HEK293 (cell line): ENCODE measurements around the gene AMZ2.

Experiments
- KLF1 ChIP-seq: fragments of 450-650 bp; formaldehyde crosslinking; IDR thresholded peaks from 2 replicates; pipeline ENCODE4 v1.5.1; 2016; ENCODE audit warnings: missing biosample characterization, missing genetic modification characterization
- KLF8 ChIP-seq: fragments of 450-650 bp; formaldehyde crosslinking; IDR thresholded peaks from 2 replicates; pipeline ENCODE4 v1.5.1; 2016; ENCODE audit warnings: missing biosample characterization, missing genetic modification characterization
- SCRT2 ChIP-seq: fragments of 450-650 bp; formaldehyde crosslinking; IDR thresholded peaks from 2 replicates; pipeline ENCODE4 v1.5.1; 2016; ENCODE audit warnings: missing biosample characterization, missing genetic modification characterization
- ZFP3 ChIP-seq: fragments of 450-650 bp; formaldehyde crosslinking; IDR thresholded peaks from 2 replicates; pipeline ENCODE4 v1.5.1; 2016; ENCODE audit warnings: low read depth, missing biosample characterization, missing genetic modification characterization
- ZNF112 ChIP-seq: fragments of 450-650 bp; formaldehyde crosslinking; IDR thresholded peaks from 2 replicates; pipeline ENCODE4 v1.5.0; 2017; ENCODE audit warnings: missing biosample characterization, missing genetic modification characterization
- ZNF121 ChIP-seq: fragments of 450-650 bp; formaldehyde crosslinking; IDR thresholded peaks from 2 replicates; pipeline ENCODE4 v1.5.1; 2016; ENCODE audit warnings: missing biosample characterization, missing genetic modification characterization
- ZNF202 ChIP-seq: fragments of 450-650 bp; formaldehyde crosslinking; IDR thresholded peaks from 2 replicates; pipeline ENCODE4 v1.5.1; 2016; ENCODE audit warnings: missing biosample characterization, missing genetic modification characterization, borderline replicate concordance
- ZNF211 ChIP-seq: fragments of 450-650 bp; formaldehyde crosslinking; IDR thresholded peaks from 2 replicates; pipeline ENCODE4 v1.5.1; 2016; ENCODE audit warnings: low read depth, missing biosample characterization, missing genetic modification characterization
- ZNF239 ChIP-seq: fragments of 450-650 bp; formaldehyde crosslinking; IDR thresholded peaks from 2 replicates; pipeline ENCODE4 v1.5.1; 2016; ENCODE audit warnings: missing biosample characterization, missing genetic modification characterization
- ZNF292 ChIP-seq: fragments of 450-650 bp; formaldehyde crosslinking; IDR thresholded peaks from 2 replicates; pipeline ENCODE4 v1.5.1; 2016; ENCODE audit warnings: low read depth, missing biosample characterization, missing genetic modification characterization, borderline replicate concordance
- ZNF341 ChIP-seq: fragments of 450-650 bp; formaldehyde crosslinking; IDR thresholded peaks from 2 replicates; pipeline ENCODE4; 2016; ENCODE audit warnings: low read depth, missing biosample characterization, missing genetic modification characterization
- ZNF394 ChIP-seq: fragments of 450-650 bp; formaldehyde crosslinking; IDR thresholded peaks from 2 replicates; pipeline ENCODE4 v1.5.1; 2016; ENCODE audit warnings: missing biosample characterization, missing genetic modification characterization, mild to moderate bottlenecking, moderate library complexity, borderline replicate concordance
- ZNF416 ChIP-seq: fragments of 450-650 bp; formaldehyde crosslinking; IDR thresholded peaks from 2 replicates; pipeline ENCODE4 v1.5.1; 2016; ENCODE audit warnings: missing biosample characterization, missing genetic modification characterization
- ZNF426 ChIP-seq: fragments of 450-650 bp; formaldehyde crosslinking; IDR thresholded peaks from 2 replicates; pipeline ENCODE4 v1.5.1; 2017; ENCODE audit warnings: missing biosample characterization, missing genetic modification characterization, mild to moderate bottlenecking, inconsistent platforms, moderate library complexity
- ZNF433 ChIP-seq: fragments of 450-650 bp; formaldehyde crosslinking; IDR thresholded peaks from 2 replicates; pipeline ENCODE4 v1.5.1; 2016; ENCODE audit warnings: missing biosample characterization, missing genetic modification characterization, low read depth
- ZNF473 ChIP-seq: fragments of 450-650 bp; formaldehyde crosslinking; IDR thresholded peaks from 2 replicates; pipeline ENCODE4 v1.5.1; 2017; ENCODE audit warnings: missing biosample characterization, missing genetic modification characterization
- ZNF555 ChIP-seq: fragments of 450-650 bp; formaldehyde crosslinking; conservative IDR thresholded peaks from 2 replicates; pipeline ENCODE4 v1.5.1; 2017; ENCODE audit warnings: missing biosample characterization, mild to moderate bottlenecking, missing genetic modification characterization, inconsistent platforms
- ZNF600 ChIP-seq: fragments of 450-650 bp; formaldehyde crosslinking; IDR thresholded peaks from 2 replicates; pipeline ENCODE4 v1.5.1; 2016; ENCODE audit warnings: missing biosample characterization, missing genetic modification characterization
- ZNF670 ChIP-seq: fragments of 450-650 bp; formaldehyde crosslinking; IDR thresholded peaks from 2 replicates; pipeline ENCODE4 v1.5.1; 2016; ENCODE audit warnings: missing biosample characterization, missing genetic modification characterization, low read depth
- ZNF785 ChIP-seq: fragments of 450-650 bp; formaldehyde crosslinking; IDR thresholded peaks from 2 replicates; pipeline ENCODE4 v1.5.1; 2016; ENCODE audit warnings: missing biosample characterization, missing genetic modification characterization
- TF ChIP-seq, protein P1 (sequence below): fragments of 450-650 bp; formaldehyde crosslinking; IDR thresholded peaks from 2 replicates; pipeline ENCODE4 v1.5.1; 2016; ENCODE audit warnings: missing biosample characterization, missing genetic modification characterization
- TF ChIP-seq, protein P2 (sequence below): fragments of 450-650 bp; formaldehyde crosslinking; IDR thresholded peaks from 2 replicates; pipeline ENCODE4 v1.5.1; 2016; ENCODE audit warnings: missing biosample characterization, missing genetic modification characterization
- TF ChIP-seq, protein P3 (sequence below): fragments of 450-650 bp; formaldehyde crosslinking; IDR thresholded peaks from 2 replicates; pipeline ENCODE4 v1.5.1; 2017; ENCODE audit warnings: missing biosample characterization, missing genetic modification characterization
- TF ChIP-seq, protein P4 (sequence below): fragments of 450-650 bp; formaldehyde crosslinking; IDR thresholded peaks from 2 replicates; pipeline ENCODE4 v1.5.1; 2016; ENCODE audit warnings: missing biosample characterization, missing genetic modification characterization
- TF ChIP-seq, protein P5 (sequence below): fragments of 450-650 bp; formaldehyde crosslinking; IDR thresholded peaks from 2 replicates; pipeline ENCODE4 v1.5.1; 2016; ENCODE audit warnings: missing biosample characterization, missing genetic modification characterization
- TF ChIP-seq, protein P6 (sequence below): sonication (generic); formaldehyde crosslinking; IDR thresholded peaks from 2 replicates; pipeline ENCODE4 v1.8.1; 2022; ENCODE audit warnings: mild to moderate bottlenecking, moderate library complexity, missing genetic modification reagents
- TF ChIP-seq, protein P7 (sequence below): fragments of 450-650 bp; formaldehyde crosslinking; IDR thresholded peaks from 2 replicates; pipeline ENCODE4 v1.5.1; 2016; ENCODE audit warnings: missing biosample characterization, missing genetic modification characterization
- TF ChIP-seq, protein P8 (sequence below): fragments of 450-650 bp; formaldehyde crosslinking; IDR thresholded peaks from 2 replicates; pipeline ENCODE4 v1.5.1; 2016; ENCODE audit warnings: missing biosample characterization, missing genetic modification characterization

The AMZ2 gene

DNA sequence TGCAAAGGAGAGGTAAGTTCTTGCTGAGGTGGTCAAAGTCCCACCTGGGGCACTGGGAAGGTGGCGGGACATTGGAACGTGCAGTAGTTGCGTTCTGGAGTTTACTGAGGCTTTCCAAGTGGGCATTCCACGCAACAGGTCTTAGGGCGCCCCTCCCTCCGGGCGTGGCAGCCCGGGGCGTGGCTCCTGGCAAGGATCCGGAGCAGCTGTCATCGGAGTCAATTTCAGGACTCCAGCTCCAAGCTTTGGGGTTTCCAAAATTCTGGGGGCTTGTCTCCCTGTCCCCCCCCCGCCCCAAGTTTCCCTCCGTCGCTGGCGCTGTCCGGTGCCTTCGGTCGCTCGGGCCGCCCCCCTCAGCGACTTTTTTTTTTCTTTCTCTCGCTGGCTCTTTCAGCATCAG, 43.1 kb upstream of the AMZ2 start (continued):
- TF ChIP-seq ZNF292 (tag by site-specific recombination) (no peak), ZFP3 (tag by site-specific recombination) (no peak), ZNF670 (no peak), ZNF555 (tag by site-specific recombination) (no peak), ZNF211 (tag by site-specific recombination) (no peak), ZNF202 (no peak), ZNF600 (tag by site-specific recombination) (peak; percentile 56; the same call in 1 of the 2 replicates), ZNF341 (tag by site-specific recombination) (peak; percentile 86), ZNF239 (tag by site-specific recombination) (no peak), ZNF473 (no peak), ZNF426 (no peak), ZNF785 (tag by site-specific recombination) (no peak), KLF8 (tag by site-specific recombination) (no peak), KLF1 (peak; percentile 87), ZNF121 (tag by site-specific recombination) (no peak), ZNF416 (tag by site-specific recombination) (no peak), SCRT2 (tag by site-specific recombination) (peak; percentile 98), ZNF112 (tag by site-specific recombination) (no peak), ZNF394 (tag by site-specific recombination) (no peak), ZNF433 (tag by site-specific recombination) (no peak)
- TF ChIP-seq, protein P1, sequence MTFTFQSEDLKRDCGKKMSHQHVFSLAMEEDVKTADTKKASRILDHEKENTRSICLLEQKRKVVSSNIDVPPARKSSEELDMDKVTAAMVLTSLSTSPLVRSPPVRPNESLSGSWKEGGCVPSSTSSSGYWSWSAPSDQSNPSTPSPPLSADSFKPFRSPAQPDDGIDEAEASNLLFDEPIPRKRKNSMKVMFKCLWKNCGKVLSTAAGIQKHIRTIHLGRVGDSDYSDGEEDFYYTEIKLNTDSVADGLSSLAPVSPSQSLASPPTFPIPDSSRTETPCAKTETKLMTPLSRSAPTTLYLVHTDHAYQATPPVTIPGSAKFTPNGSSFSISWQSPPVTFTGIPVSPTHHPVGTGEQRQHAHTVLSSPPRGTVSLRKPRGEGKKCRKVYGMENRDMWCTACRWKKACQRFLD (tag by site-specific recombination): no peak
- TF ChIP-seq, protein P2, sequence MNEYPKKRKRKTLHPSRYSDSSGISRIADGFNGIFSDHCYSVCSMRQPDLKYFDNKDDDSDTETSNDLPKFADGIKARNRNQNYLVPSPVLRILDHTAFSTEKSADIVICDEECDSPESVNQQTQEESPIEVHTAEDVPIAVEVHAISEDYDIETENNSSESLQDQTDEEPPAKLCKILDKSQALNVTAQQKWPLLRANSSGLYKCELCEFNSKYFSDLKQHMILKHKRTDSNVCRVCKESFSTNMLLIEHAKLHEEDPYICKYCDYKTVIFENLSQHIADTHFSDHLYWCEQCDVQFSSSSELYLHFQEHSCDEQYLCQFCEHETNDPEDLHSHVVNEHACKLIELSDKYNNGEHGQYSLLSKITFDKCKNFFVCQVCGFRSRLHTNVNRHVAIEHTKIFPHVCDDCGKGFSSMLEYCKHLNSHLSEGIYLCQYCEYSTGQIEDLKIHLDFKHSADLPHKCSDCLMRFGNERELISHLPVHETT (tag by site-specific recombination): no peak
- TF ChIP-seq, protein P3, sequence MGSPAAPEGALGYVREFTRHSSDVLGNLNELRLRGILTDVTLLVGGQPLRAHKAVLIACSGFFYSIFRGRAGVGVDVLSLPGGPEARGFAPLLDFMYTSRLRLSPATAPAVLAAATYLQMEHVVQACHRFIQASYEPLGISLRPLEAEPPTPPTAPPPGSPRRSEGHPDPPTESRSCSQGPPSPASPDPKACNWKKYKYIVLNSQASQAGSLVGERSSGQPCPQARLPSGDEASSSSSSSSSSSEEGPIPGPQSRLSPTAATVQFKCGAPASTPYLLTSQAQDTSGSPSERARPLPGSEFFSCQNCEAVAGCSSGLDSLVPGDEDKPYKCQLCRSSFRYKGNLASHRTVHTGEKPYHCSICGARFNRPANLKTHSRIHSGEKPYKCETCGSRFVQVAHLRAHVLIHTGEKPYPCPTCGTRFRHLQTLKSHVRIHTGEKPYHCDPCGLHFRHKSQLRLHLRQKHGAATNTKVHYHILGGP (tag by site-specific recombination): no peak
- TF ChIP-seq, protein P4, sequence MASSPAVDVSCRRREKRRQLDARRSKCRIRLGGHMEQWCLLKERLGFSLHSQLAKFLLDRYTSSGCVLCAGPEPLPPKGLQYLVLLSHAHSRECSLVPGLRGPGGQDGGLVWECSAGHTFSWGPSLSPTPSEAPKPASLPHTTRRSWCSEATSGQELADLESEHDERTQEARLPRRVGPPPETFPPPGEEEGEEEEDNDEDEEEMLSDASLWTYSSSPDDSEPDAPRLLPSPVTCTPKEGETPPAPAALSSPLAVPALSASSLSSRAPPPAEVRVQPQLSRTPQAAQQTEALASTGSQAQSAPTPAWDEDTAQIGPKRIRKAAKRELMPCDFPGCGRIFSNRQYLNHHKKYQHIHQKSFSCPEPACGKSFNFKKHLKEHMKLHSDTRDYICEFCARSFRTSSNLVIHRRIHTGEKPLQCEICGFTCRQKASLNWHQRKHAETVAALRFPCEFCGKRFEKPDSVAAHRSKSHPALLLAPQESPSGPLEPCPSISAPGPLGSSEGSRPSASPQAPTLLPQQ (tag by site-specific recombination): no peak
- TF ChIP-seq, protein P5, sequence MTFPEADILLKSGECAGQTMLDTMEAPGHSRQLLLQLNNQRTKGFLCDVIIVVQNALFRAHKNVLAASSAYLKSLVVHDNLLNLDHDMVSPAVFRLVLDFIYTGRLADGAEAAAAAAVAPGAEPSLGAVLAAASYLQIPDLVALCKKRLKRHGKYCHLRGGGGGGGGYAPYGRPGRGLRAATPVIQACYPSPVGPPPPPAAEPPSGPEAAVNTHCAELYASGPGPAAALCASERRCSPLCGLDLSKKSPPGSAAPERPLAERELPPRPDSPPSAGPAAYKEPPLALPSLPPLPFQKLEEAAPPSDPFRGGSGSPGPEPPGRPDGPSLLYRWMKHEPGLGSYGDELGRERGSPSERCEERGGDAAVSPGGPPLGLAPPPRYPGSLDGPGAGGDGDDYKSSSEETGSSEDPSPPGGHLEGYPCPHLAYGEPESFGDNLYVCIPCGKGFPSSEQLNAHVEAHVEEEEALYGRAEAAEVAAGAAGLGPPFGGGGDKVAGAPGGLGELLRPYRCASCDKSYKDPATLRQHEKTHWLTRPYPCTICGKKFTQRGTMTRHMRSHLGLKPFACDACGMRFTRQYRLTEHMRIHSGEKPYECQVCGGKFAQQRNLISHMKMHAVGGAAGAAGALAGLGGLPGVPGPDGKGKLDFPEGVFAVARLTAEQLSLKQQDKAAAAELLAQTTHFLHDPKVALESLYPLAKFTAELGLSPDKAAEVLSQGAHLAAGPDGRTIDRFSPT (tag by site-specific recombination): no peak
- TF ChIP-seq, protein P6, sequence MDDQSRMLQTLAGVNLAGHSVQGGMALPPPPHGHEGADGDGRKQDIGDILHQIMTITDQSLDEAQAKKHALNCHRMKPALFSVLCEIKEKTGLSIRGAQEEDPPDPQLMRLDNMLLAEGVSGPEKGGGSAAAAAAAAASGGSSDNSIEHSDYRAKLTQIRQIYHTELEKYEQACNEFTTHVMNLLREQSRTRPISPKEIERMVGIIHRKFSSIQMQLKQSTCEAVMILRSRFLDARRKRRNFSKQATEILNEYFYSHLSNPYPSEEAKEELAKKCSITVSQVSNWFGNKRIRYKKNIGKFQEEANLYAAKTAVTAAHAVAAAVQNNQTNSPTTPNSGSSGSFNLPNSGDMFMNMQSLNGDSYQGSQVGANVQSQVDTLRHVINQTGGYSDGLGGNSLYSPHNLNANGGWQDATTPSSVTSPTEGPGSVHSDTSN (CRISPR knock-in tag): no peak
- TF ChIP-seq, protein P7, sequence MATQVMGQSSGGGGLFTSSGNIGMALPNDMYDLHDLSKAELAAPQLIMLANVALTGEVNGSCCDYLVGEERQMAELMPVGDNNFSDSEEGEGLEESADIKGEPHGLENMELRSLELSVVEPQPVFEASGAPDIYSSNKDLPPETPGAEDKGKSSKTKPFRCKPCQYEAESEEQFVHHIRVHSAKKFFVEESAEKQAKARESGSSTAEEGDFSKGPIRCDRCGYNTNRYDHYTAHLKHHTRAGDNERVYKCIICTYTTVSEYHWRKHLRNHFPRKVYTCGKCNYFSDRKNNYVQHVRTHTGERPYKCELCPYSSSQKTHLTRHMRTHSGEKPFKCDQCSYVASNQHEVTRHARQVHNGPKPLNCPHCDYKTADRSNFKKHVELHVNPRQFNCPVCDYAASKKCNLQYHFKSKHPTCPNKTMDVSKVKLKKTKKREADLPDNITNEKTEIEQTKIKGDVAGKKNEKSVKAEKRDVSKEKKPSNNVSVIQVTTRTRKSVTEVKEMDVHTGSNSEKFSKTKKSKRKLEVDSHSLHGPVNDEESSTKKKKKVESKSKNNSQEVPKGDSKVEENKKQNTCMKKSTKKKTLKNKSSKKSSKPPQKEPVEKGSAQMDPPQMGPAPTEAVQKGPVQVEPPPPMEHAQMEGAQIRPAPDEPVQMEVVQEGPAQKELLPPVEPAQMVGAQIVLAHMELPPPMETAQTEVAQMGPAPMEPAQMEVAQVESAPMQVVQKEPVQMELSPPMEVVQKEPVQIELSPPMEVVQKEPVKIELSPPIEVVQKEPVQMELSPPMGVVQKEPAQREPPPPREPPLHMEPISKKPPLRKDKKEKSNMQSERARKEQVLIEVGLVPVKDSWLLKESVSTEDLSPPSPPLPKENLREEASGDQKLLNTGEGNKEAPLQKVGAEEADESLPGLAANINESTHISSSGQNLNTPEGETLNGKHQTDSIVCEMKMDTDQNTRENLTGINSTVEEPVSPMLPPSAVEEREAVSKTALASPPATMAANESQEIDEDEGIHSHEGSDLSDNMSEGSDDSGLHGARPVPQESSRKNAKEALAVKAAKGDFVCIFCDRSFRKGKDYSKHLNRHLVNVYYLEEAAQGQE (tag by site-specific recombination): no peak
- TF ChIP-seq, protein P8, sequence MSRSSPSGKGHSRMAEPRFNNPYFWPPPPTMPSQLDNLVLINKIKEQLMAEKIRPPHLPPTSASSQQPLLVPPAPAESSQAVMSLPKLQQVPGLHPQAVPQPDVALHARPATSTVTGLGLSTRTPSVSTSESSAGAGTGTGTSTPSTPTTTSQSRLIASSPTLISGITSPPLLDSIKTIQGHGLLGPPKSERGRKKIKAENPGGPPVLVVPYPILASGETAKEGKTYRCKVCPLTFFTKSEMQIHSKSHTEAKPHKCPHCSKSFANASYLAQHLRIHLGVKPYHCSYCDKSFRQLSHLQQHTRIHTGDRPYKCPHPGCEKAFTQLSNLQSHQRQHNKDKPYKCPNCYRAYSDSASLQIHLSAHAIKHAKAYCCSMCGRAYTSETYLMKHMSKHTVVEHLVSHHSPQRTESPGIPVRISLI (tag by site-specific recombination): no peak
